Vagina (tissue), 2 donors: ENCODE measurements around the gene INPP5K. TPM values are rescaled to one million over a fixed set of nuclear protein-coding genes. Genes with fewer than 3 reads are reported as not detected.
"Not testable (repeated sequence)": the region's sequence is repeated elsewhere in the genome, so short reads cannot be mapped to it uniquely, and the experiment has no call there.

Experiments
- DNase-seq, 2 donors: peaks; one replicate each; pipeline ENCODE4 v3.0.0-alpha.2; 2017; ENCODE audit errors: extremely low spot score in 2 of 2
- H3K27ac ChIP-seq: fragments of 200-600 bp; sonication (generic); one replicate; pipeline ENCODE4 v1.5.1; 2019
- H3K27me3 ChIP-seq: fragments of 200-600 bp; sonication (generic); one replicate; pipeline ENCODE4 v1.5.1; 2019
- H3K36me3 ChIP-seq, 2 donors: fragments of 200-600 bp; sonication (generic); one replicate each; pipeline ENCODE4 v1.5.1; 2017 to 2019
- H3K4me1 ChIP-seq: fragments of 200-600 bp; sonication (generic); one replicate; pipeline ENCODE4 v1.5.1; 2019
- H3K4me3 ChIP-seq, 2 donors: fragments of 200-600 bp; sonication (generic); 1 replicate in 1 of 2; 2 replicates in 1 of 2; pipeline ENCODE4 v1.5.1; 2016 to 2019
- H3K9me3 ChIP-seq: fragments of 200-600 bp; sonication (generic); one replicate; pipeline ENCODE4 v1.5.1; 2019
- CTCF ChIP-seq, 3 experiments: fragments of 450-650 bp in 2 of 3; fragments of 200-600 bp in 1 of 3; sonication (generic) in 1 of 3; IDR thresholded peaks; one replicate each; pipeline ENCODE4 v1.5.1; 2017 to 2019; ENCODE audit warnings: antibody characterized with exemption in 3 of 3, mild to moderate bottlenecking in 2 of 3, moderate library complexity in 2 of 3
- POLR2A ChIP-seq, 2 donors: fragments of 450-650 bp; IDR thresholded peaks; one replicate each; pipeline ENCODE4 v1.6.1; 2017; ENCODE audit warnings: antibody characterized with exemption in 2 of 2, mild to moderate bottlenecking in 2 of 2, moderate library complexity in 2 of 2
- POLR2AphosphoS5 ChIP-seq, 2 donors: sonication (generic); formaldehyde crosslinking; IDR thresholded peaks; one replicate each; pipeline ENCODE4 v1.9.0; 2017; ENCODE audit warnings: antibody characterized with exemption in 2 of 2, mild to moderate bottlenecking in 2 of 2, low read depth in 1 of 2; ENCODE audit not compliant: insufficient read depth in 1 of 2
- intact Hi-C: fragments of 100-400 bp; cut with DNase I; formaldehyde crosslinking; loops from one replicate; pipeline ENCODE4 v1.15.1; 2023
- total RNA-seq: library from RNA; depleted of rRNA; stranded (reverse); fragments of >200 nt; gene quantifications from one replicate; pipeline ENCODE4 v1.2.3, GENCODE V29; 2016

Gene INPP5K
- 96.0 TPM for total RNA-seq

GRCh38 chr17:1516388-1517161, at the start of gene INPP5K:
Gene INPP5K, minus strand, starts transcription at chr17:1516612. Its CDS starts 113 bp downstream, at chr17:1516499.
- peak within 1 kb of the TSS; percentile 85 to 89 for H3K4me3 ChIP-seq
- DNase-seq: peak in 1 of 2 donors; percentile 99
- H3K9me3 ChIP-seq: no peaks in the 10 kb centered on the region
- peak; percentile 70 to 83 for TF ChIP-seq POLR2AphosphoS5 (IDR thresholded peaks at IDR 0.05; ENCODE audit: insufficient read depth in 1 of 2, low read depth in 1 of 2)
- peak in 1 of 2 donors; percentile 42 for TF ChIP-seq POLR2A (IDR thresholded peaks at IDR 0.05)
- TF ChIP-seq CTCF (IDR thresholded peaks at IDR 0.05): peak in 2 of 3 experiments; percentile 17 to 23
- H3K27me3 ChIP-seq: no peaks in the 10 kb centered on the region
- no peaks in the 10 kb centered on the region for H3K36me3 ChIP-seq
- peak within 1 kb of the TSS; percentile 93 for H3K27ac ChIP-seq
- H3K4me1 ChIP-seq: peaks cover 56% of the 10 kb centered on the region
- intact Hi-C loops: loop anchor here (2.0 to 5.0 kb wide), 2 partner anchors 59 to 150 kb away; partner anchors contain the start of gene CRK

GRCh38 chr17:1565877-1566276, 49.5 kb upstream of the INPP5K start:
- Histone ChIP-seq H3K4me1 (peaks cover 16% of the 10 kb centered on the region), H3K27ac (no peak overlapping the region), H3K9me3 (no peaks in the 10 kb centered on the region), H3K36me3 (no peaks in the 10 kb centered on the region), H3K4me3 (no peak overlapping the region), H3K27me3 (no peaks in the 10 kb centered on the region)
- DNase-seq: no peak
- TF ChIP-seq POLR2A (IDR thresholded peaks at IDR 0.05) (no peak), CTCF (IDR thresholded peaks at IDR 0.05) (no peak), POLR2AphosphoS5 (IDR thresholded peaks at IDR 0.05; ENCODE audit: insufficient read depth in 1 of 2, low read depth in 1 of 2) (no peak)
- intact Hi-C loops: no loop called here

- Histone ChIP-seq H3K36me3 (no peaks in the 10 kb centered on the region), H3K4me3 (no peak overlapping the region), H3K27ac (no peak overlapping the region), H3K9me3 (no peaks in the 10 kb centered on the region), H3K27me3 (no peaks in the 10 kb centered on the region), H3K4me1 (peaks cover 34% of the 10 kb centered on the region)
- no peak for TF ChIP-seq POLR2AphosphoS5 (IDR thresholded peaks at IDR 0.05; ENCODE audit: insufficient read depth in 1 of 2, low read depth in 1 of 2)
- TF ChIP-seq CTCF (IDR thresholded peaks at IDR 0.05): no peak
- TF ChIP-seq POLR2A (IDR thresholded peaks at IDR 0.05): no peak
- intact Hi-C loops: no loop called here
- DNase-seq: no peak
These were observed 47.6 kb upstream of the INPP5K start for GRCh38 chr17:1563786-1564613.

- H3K4me3 ChIP-seq, intact Hi-C loops, DNase-seq, H3K36me3 ChIP-seq, H3K9me3 ChIP-seq, H3K27me3 ChIP-seq: not testable (repeated sequence)
- Histone ChIP-seq H3K4me1 (peaks cover 40% of the 10 kb centered on the region), H3K27ac (peak overlapping the region; percentile 75)
These were observed 47.0 kb upstream of the INPP5K start for GRCh38 chr17:1563471-1563785.

GRCh38 chr17:1562176-1562643, 45.8 kb upstream of the INPP5K start:
- intact Hi-C loops: no loop called here
- Histone ChIP-seq H3K9me3 (no peaks in the 10 kb centered on the region), H3K4me1 (peaks cover 52% of the 10 kb centered on the region), H3K4me3 (peak overlapping the region; percentile 67 to 100), H3K27me3 (no peaks in the 10 kb centered on the region), H3K27ac (peak overlapping the region; percentile 84), H3K36me3 (no peaks in the 10 kb centered on the region)
- TF ChIP-seq POLR2A (IDR thresholded peaks at IDR 0.05) (no peak), POLR2AphosphoS5 (IDR thresholded peaks at IDR 0.05; ENCODE audit: insufficient read depth in 1 of 2, low read depth in 1 of 2) (no peak), CTCF (IDR thresholded peaks at IDR 0.05) (no peak)
- DNase-seq: no peak
